DMS53 treated with DMSO at 0.1 percent for 48 hours (cell line): ENCODE results near the gene BICDL2.

ENCODE experiments used
- DNase-seq: peaks from one replicate; lab custom pipeline; 2025; ENCODE audit not compliant: unreplicated experiment; lab: John Stamatoyannopoulos, UW

Gene BICDL2

GRCh38 chr16:3013491-3013951 lies 23.2 kb downstream of the BICDL2 start:
- no peak for DNase-seq

- peak; percentile 29 for DNase-seq
Measured at GRCh38 chr16:3012828-3013420, 23.8 kb downstream of the BICDL2 start, which contains the start of gene CLDN9. Gene CLDN9, plus strand, starts transcription at chr16:3012923. Its CDS starts 440 bp downstream, at chr16:3013363.

GRCh38 chr16:3012246-3012645 lies 24.5 kb downstream of the BICDL2 start:
- no peak for DNase-seq

- DNase-seq = no peak
Measured at GRCh38 chr16:3010510-3010909, 26.2 kb downstream of the BICDL2 start.

- peak; percentile 31 for DNase-seq
Measured at GRCh38 chr16:3009568-3010390, 27.0 kb downstream of the BICDL2 start.

- DNase-seq = no peak
Measured at GRCh38 chr16:3008690-3009037, 28.1 kb downstream of the BICDL2 start.

GRCh38 chr16:3007957-3008689 lies 28.6 kb downstream of the BICDL2 start:
- DNase-seq = no peak

GRCh38 chr16:3007059-3007956 lies 29.4 kb downstream of the BICDL2 start:
- DNase-seq = no peak

- peak; percentile 16 for DNase-seq
Measured at GRCh38 chr16:3004781-3005284, 31.9 kb downstream of the BICDL2 start.

GRCh38 chr16:3004319-3004718 lies 32.4 kb downstream of the BICDL2 start:
- no peak for DNase-seq

- peak; percentile 94 for DNase-seq
Measured at GRCh38 chr16:3003582-3004270, 33.0 kb downstream of the BICDL2 start.

GRCh38 chr16:3001316-3001715 lies 35.4 kb downstream of the BICDL2 start:
- DNase-seq = no peak

GRCh38 chr16:3000540-3000939 lies 36.2 kb downstream of the BICDL2 start:
- DNase-seq = no peak

- DNase-seq = no peak
Measured at GRCh38 chr16:2999929-3000328, 36.8 kb downstream of the BICDL2 start.

GRCh38 chr16:2996298-2996697 lies 40.4 kb downstream of the BICDL2 start:
- no peak for DNase-seq

- no peak for DNase-seq
Measured at GRCh38 chr16:2992383-2993081, 44.2 kb downstream of the BICDL2 start.

GRCh38 chr16:2991566-2992261 lies 45.0 kb downstream of the BICDL2 start:
- DNase-seq = no peak

GRCh38 chr16:2990891-2991290 lies 45.9 kb downstream of the BICDL2 start:
- no peak for DNase-seq

- DNase-seq = no peak
Measured at GRCh38 chr16:2988590-2989099, 48.1 kb downstream of the BICDL2 start.
